ENCODE measurements around the gene PRLH.

PRLH gene

GRCh38 chr2:237540823-237541222, 25.6 kb upstream of the PRLH start:
- no peak for TF ChIP-seq POLR2AphosphoS5 (IDR thresholded peaks at IDR 0.05; ENCODE audit: low read depth, low read length)
- TF ChIP-seq POLR2A (IDR thresholded peaks at IDR 0.05; ENCODE audit: low read depth, low read length): no peak
- no peak for TF ChIP-seq TAF1 (IDR thresholded peaks at IDR 0.05; ENCODE audit: borderline replicate concordance, low read depth, low read length)
- DNase-seq (ENCODE audit: insufficient read length) (no peak), FAIRE-seq (no peak)

GRCh38 chr2:237541243-237541642, 25.1 kb upstream of the PRLH start:
- no peak for FAIRE-seq
- TF ChIP-seq POLR2A (IDR thresholded peaks at IDR 0.05; ENCODE audit: low read depth, low read length) (no peak), POLR2AphosphoS5 (IDR thresholded peaks at IDR 0.05; ENCODE audit: low read depth, low read length) (no peak), TAF1 (IDR thresholded peaks at IDR 0.05; ENCODE audit: borderline replicate concordance, low read depth, low read length) (no peak)
- DNase-seq (ENCODE audit: insufficient read length): no peak

GRCh38 chr2:237542001-237542704, 24.2 kb upstream of the PRLH start:
- no peak for DNase-seq (ENCODE audit: insufficient read length)
- no peak for FAIRE-seq
- TF ChIP-seq TAF1 (IDR thresholded peaks at IDR 0.05; ENCODE audit: borderline replicate concordance, low read depth, low read length): no peak
- TF ChIP-seq POLR2A (IDR thresholded peaks at IDR 0.05; ENCODE audit: low read depth, low read length): no peak
- no peak for TF ChIP-seq POLR2AphosphoS5 (IDR thresholded peaks at IDR 0.05; ENCODE audit: low read depth, low read length)

GRCh38 chr2:237546040-237546875, 20.1 kb upstream of the PRLH start:
- TF ChIP-seq TAF1 (IDR thresholded peaks at IDR 0.05; ENCODE audit: borderline replicate concordance, low read depth, low read length): no peak
- no peak for TF ChIP-seq POLR2A (IDR thresholded peaks at IDR 0.05; ENCODE audit: low read depth, low read length)
- no peak for TF ChIP-seq POLR2AphosphoS5 (IDR thresholded peaks at IDR 0.05; ENCODE audit: low read depth, low read length)
- no peak for FAIRE-seq
- DNase-seq (ENCODE audit: insufficient read length): no peak

- no peak for DNase-seq (ENCODE audit: insufficient read length)
- TF ChIP-seq POLR2A (IDR thresholded peaks at IDR 0.05; ENCODE audit: low read depth, low read length): no peak
- TF ChIP-seq TAF1 (IDR thresholded peaks at IDR 0.05; ENCODE audit: borderline replicate concordance, low read depth, low read length): no peak
- no peak for TF ChIP-seq POLR2AphosphoS5 (IDR thresholded peaks at IDR 0.05; ENCODE audit: low read depth, low read length)
- no peak for FAIRE-seq
These were observed 19.4 kb upstream of the PRLH start for GRCh38 chr2:237546876-237547395.

GRCh38 chr2:237547841-237548416, 18.4 kb upstream of the PRLH start:
- TF ChIP-seq POLR2AphosphoS5 (IDR thresholded peaks at IDR 0.05; ENCODE audit: low read depth, low read length) (no peak), TAF1 (IDR thresholded peaks at IDR 0.05; ENCODE audit: borderline replicate concordance, low read depth, low read length) (no peak), POLR2A (IDR thresholded peaks at IDR 0.05; ENCODE audit: low read depth, low read length) (no peak)
- DNase-seq (ENCODE audit: insufficient read length): no peak
- no peak for FAIRE-seq

GRCh38 chr2:237549216-237549615, 17.2 kb upstream of the PRLH start:
- TF ChIP-seq POLR2A (IDR thresholded peaks at IDR 0.05; ENCODE audit: low read depth, low read length): no peak
- no peak for TF ChIP-seq TAF1 (IDR thresholded peaks at IDR 0.05; ENCODE audit: borderline replicate concordance, low read depth, low read length)
- no peak for TF ChIP-seq POLR2AphosphoS5 (IDR thresholded peaks at IDR 0.05; ENCODE audit: low read depth, low read length)
- DNase-seq (ENCODE audit: insufficient read length) (no peak), FAIRE-seq (no peak)

- no peak for FAIRE-seq
- no peak for DNase-seq (ENCODE audit: insufficient read length)
- TF ChIP-seq POLR2AphosphoS5 (IDR thresholded peaks at IDR 0.05; ENCODE audit: low read depth, low read length) (no peak), TAF1 (IDR thresholded peaks at IDR 0.05; ENCODE audit: borderline replicate concordance, low read depth, low read length) (no peak), POLR2A (IDR thresholded peaks at IDR 0.05; ENCODE audit: low read depth, low read length) (no peak)
These were observed 16.5 kb upstream of the PRLH start for GRCh38 chr2:237549643-237550415.

GRCh38 chr2:237551071-237551574, 15.3 kb upstream of the PRLH start:
- no peak for TF ChIP-seq POLR2AphosphoS5 (IDR thresholded peaks at IDR 0.05; ENCODE audit: low read depth, low read length)
- no peak for TF ChIP-seq POLR2A (IDR thresholded peaks at IDR 0.05; ENCODE audit: low read depth, low read length)
- no peak for TF ChIP-seq TAF1 (IDR thresholded peaks at IDR 0.05; ENCODE audit: borderline replicate concordance, low read depth, low read length)
- DNase-seq (ENCODE audit: insufficient read length) (no peak), FAIRE-seq (no peak)

GRCh38 chr2:237552908-237553307, 13.5 kb upstream of the PRLH start:
- no peak for TF ChIP-seq POLR2A (IDR thresholded peaks at IDR 0.05; ENCODE audit: low read depth, low read length)
- TF ChIP-seq TAF1 (IDR thresholded peaks at IDR 0.05; ENCODE audit: borderline replicate concordance, low read depth, low read length): no peak
- TF ChIP-seq POLR2AphosphoS5 (IDR thresholded peaks at IDR 0.05; ENCODE audit: low read depth, low read length): no peak
- FAIRE-seq: no peak
- no peak for DNase-seq (ENCODE audit: insufficient read length)

Data from GM12892 (cell line).